Activated CD4-positive, CD25-positive, alpha-beta regulatory T cell (primary cell): ENCODE results near the gene ELANE.
"Not testable (repeated sequence)": the region's sequence is repeated elsewhere in the genome, so short reads cannot be mapped to it uniquely, and the experiment has no call there.

Source experiments
- DNase-seq, 4 experiments: peaks; one replicate each; lab custom pipeline; 2025; lab: John Stamatoyannopoulos, UW

The ELANE gene

DNA sequence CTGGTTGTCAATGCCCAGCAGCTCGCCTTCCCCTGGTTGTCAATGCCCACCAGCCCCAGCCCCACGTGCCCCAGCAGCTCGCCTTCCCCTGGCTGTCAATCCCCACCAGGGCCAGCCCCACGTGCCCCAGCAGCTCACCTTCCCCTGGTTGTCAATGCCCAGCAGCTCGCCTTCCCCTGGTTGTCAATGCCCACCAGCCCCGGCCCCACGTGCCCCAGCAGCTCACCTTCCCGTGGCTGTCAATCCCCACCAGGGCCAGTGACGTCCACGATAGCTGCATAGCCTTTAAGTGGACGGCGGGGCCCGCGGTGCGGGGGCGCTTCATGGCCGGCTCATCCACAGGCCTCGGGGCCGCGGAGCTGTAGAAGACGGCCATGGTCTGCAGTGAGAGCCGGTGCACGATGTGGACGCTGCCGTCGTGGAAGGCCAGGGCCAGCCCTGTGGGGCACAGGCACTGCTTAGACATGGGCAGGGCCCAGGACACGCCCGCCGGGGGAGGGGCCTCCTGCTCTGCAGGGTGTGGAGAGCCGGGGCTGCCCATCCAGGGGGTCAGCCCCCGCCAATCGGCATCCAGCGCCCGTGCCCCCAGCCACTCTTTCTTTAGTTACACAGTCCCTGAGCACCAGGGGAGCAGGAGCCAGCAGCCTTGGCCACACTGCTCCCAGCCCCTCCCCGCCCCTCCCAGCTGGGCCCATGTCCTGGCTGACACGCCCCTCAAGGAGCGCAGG lies 27.8 kb downstream of the ELANE start:
- DNase-seq: peak in 1 of 4 experiments; percentile 25

- DNase-seq: no peak
Observed at GRCh38 chr19:881385-882071, 29.4 kb downstream of the ELANE start.

DNA sequence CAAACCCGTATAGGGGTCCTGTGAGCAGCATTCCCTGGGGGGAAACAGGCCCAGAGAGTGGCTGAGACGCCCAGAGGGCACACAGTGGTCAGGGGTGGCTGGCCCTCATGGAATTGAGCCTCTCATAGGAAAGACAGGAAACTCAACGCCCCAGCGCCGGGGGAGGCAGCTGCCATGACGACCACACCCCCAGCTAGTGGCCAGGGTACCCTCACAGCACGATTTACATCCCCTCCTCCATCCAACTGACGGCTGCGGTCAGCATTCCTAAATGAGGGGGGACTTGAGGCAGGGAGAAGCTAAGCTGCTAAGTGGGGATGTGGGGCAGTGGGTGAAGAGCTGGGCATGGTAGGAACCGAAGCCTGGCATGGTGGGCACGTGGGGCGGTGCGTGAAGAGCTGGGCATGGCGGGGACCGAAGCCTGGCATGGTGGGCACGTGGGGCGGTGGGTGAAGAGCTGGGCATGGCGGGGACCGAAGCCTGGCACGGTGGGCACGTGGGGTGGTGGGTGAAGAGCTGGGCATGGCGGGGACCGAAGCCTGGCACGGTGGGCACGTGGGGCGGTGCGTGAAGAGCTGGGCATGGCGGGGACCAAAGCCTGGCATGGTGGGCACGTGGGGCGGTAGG lies 30.9 kb downstream of the ELANE start:
- no peak for DNase-seq

DNA sequence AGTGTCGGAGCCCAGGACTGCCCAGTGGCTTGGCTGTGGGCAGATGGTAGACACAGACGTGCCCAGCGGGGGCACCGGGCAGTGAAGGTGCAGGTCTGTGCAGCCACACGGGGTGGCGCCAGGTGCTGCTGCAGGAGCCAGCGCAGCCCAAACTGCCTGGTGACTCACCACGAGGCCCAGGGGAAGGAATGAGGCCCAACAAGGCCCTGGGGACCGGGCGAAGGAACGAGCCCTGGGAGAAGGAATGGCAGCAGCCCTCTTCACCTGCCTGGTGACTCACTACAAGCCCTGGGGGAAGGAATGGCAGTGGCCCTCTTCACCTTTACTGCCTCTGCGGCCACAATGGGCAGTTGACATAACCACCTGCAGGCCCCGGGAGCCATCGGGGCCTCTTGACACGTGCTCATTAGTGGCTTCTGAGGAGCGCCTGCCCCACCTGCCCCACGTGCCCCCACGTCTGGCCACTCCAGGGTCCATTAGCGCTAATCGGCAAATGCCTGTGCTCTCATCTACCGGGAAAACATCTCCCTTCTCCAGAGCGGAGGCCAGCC lies 31.6 kb downstream of the ELANE start:
- no peak for DNase-seq

DNA sequence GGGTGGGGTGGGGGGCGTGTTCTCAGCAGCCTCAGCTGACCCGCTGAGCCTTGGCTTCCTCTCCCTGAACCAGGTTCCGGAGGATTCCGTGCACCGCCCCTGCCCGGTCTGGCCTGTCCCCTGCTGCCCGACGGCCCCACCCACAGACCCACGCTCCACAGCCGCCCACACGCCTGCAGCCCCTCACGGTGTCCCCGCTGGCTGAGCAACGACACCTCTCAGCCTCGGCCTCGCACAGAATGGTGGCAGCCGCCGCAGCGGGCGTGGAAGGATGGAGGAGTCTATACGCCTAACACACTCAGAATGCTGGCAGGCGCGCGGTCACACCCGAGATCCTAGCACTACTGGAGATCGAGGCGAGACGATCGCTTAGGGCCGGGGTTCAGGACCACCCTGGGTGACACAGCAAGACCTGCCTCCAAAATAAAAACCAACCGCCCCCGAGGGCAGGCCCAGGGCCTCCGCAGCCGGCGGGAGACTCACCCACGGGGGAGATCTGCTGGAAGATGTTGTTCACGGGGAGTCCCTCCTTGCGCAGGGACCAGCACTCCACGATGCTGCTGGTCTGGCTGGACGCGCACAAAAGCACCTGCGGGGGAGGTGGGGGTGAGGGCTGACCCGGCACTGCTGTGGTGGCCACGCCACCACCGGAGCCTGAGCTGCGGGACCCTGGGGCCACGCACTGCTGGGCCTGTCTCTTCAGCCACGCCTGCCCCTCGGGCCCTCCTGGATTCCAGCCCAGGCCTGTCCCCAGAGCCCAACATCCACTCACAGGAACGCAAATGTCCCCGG lies 32.5 kb downstream of the ELANE start:
- DNase-seq: no peak

DNA sequence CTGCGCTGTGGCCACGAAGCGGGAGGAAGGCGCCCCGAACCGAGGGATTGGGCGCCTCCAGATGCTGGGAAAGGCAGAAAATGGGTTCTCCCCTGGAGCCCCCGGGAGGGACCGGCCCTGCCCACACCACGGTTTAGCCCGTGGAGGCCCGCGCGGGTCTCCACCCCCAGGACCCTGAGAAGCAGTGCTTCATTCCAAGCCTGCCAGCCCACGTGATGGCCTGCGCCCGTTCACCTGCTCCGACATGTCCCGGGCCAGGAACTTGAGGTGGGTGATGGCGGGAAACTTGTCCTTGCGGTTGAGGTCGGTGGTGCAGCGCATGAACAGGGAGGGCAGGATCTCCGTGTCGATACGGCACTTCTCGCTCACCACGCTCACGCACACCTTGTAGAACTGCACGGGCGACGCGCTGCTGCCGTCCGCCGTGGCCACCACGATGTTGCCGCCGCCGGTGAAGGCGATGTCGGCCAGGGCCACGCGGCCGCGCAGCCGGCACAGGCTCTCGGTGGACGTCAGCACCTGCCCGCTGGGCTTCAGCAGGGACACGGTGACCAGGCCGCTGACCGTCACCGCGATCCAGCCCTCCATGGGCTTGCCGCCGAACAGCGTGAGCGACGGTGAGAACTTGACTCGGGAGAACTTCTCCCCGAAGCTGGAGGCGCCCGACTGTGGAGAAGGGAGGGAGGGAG lies 33.6 kb downstream of the ELANE start:
- DNase-seq: no peak

- no peak for DNase-seq
Observed at GRCh38 chr19:887072-887471, 35.0 kb downstream of the ELANE start.

DNA sequence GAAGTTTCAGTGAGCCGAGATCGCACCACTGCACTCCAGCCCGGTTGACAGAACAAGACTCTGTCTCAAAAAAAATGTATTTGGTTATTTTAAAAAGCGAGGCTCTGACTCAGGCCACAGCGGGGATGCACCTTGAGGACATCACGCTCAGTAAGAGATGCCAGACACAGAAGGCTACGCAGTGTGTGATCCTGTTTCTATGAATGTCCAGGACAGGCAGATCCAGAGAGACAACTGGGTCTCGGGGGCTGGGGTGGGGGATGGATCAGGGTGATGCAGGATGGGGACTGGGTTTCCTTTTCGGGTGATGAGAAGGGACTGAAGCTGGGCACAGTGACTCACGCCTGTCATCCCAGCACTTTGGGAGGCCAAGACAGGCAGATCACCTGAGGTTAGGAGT lies 35.5 kb downstream of the ELANE start:
- no peak for DNase-seq

DNA sequence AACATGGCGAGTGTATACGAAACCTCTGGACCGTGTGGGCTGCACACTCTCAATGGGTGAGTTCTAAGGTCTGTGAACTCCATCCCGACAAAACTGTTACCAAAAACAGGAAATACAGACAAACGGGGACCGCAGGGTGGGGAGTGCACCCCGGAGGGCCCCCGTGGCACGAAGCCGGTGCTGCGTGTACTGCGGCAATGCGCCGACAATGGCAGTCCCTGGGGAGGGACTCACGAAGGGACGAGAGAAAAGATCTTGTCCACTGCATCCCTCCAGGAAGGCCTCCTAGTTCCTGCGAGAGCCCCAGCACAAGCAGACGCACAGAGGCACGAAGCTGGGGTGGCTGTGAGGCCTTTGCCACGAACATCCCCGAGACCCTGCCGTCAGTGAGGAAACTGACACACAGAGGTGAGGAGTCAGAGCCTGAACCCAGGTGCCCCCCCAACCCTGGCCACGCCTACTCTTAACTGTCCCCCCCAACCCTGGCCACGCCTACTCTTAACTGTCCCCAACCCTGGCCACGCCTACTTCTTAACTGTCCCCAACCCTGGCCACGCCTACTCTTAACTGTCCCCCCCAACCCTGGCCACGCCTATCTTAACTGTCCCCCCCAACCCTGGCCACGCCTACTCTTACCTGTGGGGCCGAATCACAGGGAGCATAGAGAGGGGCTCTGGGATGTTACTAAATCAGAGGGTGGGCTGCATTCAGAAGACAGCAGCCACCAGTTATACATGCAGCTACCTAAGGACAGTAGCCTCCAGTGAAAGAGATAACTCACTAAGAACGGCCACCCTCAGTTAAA lies 36.7 kb downstream of the ELANE start:
- peak in 3 of 4 experiments; percentile 36 to 54 (median 45) for DNase-seq

DNA sequence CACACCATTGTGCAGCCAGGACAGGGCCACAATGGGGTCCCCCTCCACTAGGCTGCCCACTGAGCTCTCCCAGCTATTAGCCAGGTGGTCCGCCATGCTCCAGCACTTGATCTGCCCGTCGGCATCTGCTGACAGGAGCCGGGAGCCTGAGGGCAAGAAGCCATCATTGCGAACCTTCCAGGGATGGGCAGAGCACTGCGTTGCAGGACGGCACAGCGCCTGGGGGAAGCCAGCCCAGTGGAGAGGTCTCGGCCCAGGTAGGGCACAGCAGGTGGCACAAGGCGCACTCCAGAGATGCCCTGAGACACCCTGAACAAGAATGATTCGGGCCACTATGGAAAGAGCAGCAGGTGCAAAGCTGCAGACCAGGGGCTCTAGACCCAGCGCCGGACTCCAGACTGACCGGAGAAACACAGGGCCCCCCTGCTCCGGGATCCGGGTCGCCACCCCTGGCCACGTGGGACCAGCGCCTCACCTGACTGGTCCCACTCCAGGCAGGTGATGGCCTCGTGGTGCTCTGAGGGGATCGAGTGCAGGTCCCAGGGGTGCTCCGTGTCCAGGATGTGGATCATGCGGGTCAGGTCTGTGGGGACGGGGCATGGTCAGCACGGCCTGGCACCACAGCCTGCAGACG lies 37.7 kb downstream of the ELANE start:
- DNase-seq: no peak

DNA sequence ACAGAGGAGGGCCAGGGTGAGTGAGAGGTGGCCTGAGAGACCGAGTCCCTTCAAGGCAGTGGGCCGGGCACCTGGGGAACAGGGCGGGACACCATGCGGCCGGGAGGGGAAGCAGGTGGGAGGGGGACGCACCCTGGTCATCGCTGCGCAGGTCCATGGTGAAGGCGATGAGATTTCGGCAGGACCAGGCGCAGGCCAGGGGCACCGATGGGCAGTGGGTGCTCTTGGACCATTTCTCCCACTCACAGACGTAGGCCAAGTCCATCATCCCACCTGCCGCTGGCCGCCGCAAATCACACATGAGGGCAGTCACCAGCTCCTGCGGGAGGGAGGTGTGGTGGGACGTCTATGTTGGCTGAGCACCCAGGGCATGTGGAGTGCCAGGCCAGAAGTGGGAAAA lies 38.7 kb downstream of the ELANE start:
- no peak for DNase-seq

DNA sequence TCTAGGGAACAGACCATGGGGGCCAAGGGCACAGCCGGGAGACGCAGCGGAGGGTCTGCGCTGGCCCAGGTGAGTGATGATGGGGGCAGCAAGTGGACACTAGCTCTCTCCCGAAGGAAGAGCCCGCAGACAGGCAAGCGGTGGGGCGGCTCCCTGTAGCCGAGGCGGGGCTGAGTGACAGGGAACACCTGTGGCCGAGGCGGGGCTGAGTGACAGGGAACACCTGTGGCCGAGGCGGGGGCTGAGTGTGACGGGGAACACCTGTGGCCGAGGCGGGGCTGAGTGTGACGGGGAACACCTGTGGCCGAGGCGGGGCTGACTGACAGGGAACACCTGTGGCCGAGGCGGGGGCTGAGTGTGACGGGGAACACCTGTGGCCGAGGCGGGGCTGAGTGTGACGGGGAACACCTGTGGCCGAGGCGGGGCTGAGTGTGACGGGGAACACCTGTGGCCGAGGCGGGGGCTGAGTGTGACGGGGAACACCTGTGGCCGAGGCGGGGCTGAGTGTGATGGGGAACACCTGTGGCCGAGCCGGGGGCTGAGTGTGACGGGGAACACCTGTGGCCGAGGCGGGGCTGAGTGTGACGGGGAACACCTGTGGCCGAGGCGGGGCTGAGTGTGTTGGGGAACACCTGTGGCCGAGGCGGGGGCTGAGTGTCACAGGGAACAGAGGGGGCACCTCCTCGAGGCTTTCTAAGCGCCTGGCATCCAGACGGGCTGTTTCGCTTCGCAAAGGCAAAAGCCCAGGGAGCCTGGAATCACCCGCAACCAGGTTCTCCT lies 39.5 kb downstream of the ELANE start:
- DNase-seq: not testable (repeated sequence)

- no peak for DNase-seq
Observed at GRCh38 chr19:892243-892893, 40.3 kb downstream of the ELANE start.

- peak; percentile 66 to 84 (median 78) for DNase-seq
Observed at GRCh38 chr19:892894-893689, 41.0 kb downstream of the ELANE start, which contains the start of the genes MED16 and RNU6-9. Gene MED16 (minus strand): TSS chr19:893187. CDS start chr19:891131, 2,056 bp downstream. Gene RNU6-9 (plus strand): TSS chr19:893484.

GRCh38 chr19:896434-896833 lies 44.3 kb downstream of the ELANE start:
- no peak for DNase-seq

GRCh38 chr19:896999-897398 lies 44.9 kb downstream of the ELANE start:
- DNase-seq: no peak

- DNase-seq: no peak
Observed at GRCh38 chr19:897442-898039, 45.4 kb downstream of the ELANE start.
